ENCODE data around the gene NBAS.
"Not testable (repeated sequence)": the region's sequence is repeated elsewhere in the genome, so short reads cannot be mapped to it uniquely, and the experiment has no call there.

NBAS gene

DNA sequence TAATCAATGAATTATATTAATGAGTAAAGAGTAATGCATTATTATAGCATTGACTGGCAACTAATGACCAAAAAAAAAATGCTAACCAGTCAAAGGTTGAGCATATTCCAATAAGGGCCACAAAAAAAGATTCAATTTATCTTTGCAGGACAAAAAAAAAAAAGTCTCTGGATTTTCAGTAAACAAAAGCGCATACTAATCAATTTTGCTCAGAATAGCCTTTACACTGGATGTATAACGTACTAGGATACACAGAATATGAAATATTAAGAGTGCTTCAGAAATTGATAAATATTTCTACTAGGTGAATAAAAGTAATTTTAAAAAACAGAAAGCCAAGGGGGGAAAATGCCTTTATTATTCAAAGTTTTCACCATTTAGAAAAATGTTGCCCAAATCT lies 74.4 kb downstream of the NBAS start:
- no peak overlapping the region for H3K27ac ChIP-seq

DNA sequence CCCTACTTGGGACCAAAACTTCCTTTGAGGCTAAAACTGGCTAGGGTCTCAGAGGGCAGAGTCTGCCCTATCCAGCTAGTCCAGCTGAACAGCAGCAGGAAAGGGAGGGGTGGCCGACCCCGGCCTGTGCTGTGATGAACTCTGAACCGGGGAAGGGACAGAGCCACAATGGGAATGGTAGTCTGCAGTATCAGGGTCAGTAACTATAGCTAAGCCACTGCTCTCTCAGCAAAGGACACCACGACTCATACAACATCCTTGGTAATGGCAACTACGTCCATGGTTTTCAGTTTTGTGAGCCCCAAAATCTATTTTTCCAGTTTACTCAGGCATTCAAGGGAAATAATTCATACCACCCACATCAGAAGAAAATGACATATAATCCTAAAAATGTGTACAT lies 75.2 kb downstream of the NBAS start:
- DNase-seq (ENCODE audit: low read depth, low spot score) = no peak

More for the DNA sequence above, 74.4 kb downstream of the NBAS start:
- DNase-seq (ENCODE audit: low read depth, low spot score) = no peak

DNA sequence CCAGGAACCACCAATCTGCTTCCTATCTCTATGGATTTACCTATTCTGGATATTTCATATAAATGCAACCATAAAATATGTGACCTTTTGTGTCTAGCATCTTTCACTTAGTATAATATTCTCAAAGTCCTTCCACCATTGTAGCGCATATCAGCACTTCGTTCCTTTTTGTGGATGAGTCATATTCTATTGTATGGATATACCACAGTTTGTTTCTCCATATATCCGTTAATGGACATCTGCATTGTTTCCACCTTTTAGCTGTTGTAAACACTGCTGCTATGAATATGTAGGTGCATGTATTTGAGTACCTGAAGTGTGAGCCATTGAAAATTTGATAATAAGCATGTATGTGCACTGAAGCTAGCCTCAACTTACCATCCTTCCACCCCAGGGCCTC lies 80.1 kb downstream of the NBAS start:
- H3K27ac ChIP-seq = no peak overlapping the region
- no peak for DNase-seq (ENCODE audit: low read depth, low spot score)

More for the DNA sequence above, 75.2 kb downstream of the NBAS start:
- H3K27ac ChIP-seq = no peak overlapping the region

DNA sequence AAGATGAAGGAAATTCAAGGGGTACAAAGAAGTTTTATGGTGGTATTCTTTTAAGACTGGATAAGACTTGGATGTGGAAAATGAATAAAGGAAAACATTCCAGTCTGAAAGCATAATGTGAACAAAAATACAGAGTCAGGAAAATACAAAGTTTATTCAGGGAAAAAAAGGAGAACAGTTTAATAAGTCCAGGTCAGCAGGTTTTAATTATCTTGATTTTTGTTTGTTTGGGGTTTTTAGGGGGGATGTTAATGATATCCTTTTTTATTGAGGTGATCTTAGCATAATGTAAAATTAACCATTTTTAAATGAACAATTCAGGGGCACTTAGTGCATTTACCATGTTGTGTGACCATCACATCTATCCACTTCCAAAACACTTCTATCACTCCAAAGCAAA lies 80.6 kb downstream of the NBAS start:
- no peak for DNase-seq (ENCODE audit: low read depth, low spot score)
- H3K27ac ChIP-seq = no peak overlapping the region

DNA sequence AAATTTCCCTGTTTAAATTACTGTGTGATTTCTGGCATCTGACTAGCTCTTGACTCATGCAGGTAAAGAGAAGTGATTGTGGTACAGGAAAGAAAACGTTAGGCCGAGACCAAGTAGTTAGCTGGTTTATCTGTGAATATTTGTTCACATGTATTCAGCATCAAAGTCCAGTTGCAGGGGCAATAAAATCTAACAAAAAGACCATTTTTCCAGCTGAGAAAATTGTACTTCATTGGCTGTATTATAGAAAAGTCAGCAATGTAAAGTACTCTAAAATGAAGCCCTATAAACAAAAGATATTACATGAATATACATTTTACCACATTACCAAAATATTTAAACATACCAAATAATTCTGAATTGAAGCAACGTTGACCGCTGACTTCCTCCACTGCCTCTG lies 88.3 kb downstream of the NBAS start:
- no peak for DNase-seq (ENCODE audit: low read depth, low spot score)
- H3K27ac ChIP-seq = no peak overlapping the region

DNA sequence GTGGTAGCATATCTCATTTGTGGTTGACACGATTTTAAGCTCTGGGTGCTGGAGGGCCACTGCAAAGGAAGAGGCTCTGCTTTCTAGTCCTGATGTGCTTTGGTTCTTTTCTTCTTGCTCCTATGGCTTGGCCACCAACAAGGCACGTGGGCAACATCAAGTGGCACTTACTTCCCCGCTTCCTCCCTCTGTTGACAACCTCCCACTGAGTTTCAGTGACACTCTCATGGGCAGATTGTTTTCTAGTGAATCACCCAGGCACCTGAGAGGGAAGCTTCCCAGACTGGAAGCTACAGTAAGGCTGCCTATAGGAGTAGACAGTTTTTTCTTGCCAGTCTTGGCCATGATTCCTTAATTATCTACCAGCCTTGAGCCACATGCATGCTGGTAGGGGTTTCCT lies 89.0 kb downstream of the NBAS start:
- H3K27ac ChIP-seq = peak overlapping the region; percentile 9
- no peak for DNase-seq (ENCODE audit: low read depth, low spot score)

DNA sequence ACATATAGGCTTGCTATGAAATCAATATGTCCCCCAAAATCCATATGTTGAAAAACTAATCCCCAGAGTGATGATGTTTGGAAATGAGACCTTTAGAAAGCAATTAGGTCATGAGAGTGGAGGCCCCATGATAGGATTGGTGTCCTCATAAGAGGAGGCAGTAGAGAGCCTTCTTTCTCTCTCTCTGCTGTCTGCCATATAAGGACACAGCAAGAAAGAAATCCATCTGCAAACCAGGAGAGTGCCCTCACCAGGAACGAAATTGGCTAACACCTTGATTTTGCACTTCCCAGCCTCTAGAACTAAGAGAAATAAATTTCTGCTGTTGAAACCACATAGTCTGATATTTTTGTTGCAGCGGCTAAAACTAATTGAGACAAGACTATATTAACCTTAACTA lies 89.5 kb downstream of the NBAS start:
- H3K27ac ChIP-seq = no peak overlapping the region
- no peak for DNase-seq (ENCODE audit: low read depth, low spot score)

DNA sequence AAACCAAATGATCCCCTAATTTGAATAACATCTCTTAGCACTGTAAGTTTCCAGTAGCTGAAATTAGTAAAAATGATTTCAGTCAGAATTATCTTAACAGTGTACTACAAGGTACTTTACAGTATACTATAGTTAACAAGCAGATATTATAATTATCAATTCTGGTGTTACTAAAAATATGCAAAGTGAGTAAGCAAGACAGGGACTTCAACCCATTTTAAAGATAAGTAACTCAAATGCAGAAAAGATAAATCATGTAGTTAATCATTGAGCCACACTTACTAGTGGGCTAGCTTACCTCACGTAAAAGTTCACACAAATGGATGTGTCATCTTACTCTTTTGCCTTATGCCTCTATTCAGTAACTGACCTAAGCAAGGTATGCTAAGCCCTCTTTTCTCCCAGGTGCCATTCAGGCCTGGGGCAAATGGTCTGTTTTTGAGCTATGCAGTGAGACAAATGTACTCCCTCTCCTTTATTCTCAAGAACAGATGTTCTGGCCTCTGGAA lies 101.0 kb downstream of the NBAS start:
- H3K27ac ChIP-seq = no peak overlapping the region
- no peak for DNase-seq (ENCODE audit: low read depth, low spot score)

DNA sequence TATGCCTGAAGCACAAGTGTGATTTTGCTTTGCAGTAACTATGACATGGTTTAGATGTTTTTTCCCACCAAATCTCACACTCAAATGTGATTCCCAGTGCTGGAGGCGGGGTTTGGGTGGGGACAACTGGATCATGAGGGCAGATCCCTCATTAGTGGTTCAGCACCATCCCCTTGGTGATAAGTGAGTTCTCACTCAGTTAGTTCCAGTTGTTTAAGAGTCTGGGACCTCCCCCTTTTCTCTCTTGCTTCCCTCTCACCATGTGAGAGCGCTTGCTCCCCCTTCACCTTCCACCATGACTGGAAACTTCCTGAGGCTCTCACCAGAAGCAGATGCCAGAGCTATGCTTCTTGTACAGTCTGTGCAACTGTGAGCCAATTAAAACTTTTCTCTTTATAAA lies 102.9 kb downstream of the NBAS start:
- DNase-seq (ENCODE audit: low read depth, low spot score) = no peak
- H3K27ac ChIP-seq = no peak overlapping the region

DNA sequence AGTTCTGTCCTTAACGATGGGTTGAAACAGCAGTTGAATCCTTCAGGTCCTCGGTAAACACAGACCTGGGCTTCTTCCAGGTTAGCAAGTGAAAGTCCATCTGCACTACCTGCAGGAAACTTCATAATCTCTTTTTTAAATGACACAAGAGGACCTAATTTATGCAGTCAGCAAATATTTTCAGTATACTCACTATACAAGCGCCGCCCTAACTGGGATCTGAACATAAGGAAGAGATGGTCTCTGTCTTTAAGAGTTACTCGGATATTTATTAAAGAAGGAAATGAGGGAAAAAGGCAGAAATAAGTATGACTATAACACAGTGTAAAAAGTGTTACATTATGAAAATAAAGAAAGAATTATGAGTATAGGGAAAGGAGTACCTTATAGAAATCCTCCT lies 103.3 kb downstream of the NBAS start:
- no peak overlapping the region for H3K27ac ChIP-seq
- no peak for DNase-seq (ENCODE audit: low read depth, low spot score)

DNA sequence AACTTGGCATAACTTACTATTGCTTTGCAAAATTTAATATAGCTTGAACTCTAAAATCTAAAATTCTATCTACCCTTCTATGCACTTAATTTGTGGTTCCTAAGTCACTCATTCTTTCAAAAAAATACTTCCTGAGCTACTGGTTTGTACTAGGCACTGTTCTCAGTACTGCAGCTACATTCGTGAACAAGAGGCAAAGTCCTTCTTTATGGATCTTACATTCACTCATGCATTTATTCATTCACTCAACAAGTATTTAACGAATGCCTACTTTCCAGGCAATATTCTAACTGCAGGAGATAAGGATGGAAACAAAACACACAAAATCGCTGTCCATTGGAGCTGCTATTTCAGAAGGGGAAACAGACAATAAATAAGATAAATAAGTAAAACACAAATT lies 104.8 kb downstream of the NBAS start:
- DNase-seq (ENCODE audit: low read depth, low spot score) = no peak
- no peak overlapping the region for H3K27ac ChIP-seq

DNA sequence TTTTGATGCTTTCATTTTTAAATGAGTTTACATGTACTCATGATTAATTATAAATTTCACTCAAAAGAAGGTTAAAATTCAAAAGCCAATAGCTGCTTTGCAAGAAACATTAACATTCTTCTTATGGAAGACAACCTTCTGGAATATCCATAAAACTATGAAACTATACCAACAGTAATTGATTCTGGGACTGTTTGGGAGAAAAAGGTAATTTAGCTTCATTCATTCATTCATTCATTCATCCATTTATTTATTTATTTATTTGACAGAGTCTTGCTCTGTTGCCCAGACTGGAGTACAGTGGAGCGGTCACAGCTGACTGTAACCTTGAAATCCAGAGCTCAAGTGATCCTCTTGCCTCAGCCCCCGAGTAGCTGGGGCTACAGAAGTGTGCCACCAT lies 110.3 kb downstream of the NBAS start:
- DNase-seq (ENCODE audit: low read depth, low spot score) = no peak
- no peak overlapping the region for H3K27ac ChIP-seq

DNA sequence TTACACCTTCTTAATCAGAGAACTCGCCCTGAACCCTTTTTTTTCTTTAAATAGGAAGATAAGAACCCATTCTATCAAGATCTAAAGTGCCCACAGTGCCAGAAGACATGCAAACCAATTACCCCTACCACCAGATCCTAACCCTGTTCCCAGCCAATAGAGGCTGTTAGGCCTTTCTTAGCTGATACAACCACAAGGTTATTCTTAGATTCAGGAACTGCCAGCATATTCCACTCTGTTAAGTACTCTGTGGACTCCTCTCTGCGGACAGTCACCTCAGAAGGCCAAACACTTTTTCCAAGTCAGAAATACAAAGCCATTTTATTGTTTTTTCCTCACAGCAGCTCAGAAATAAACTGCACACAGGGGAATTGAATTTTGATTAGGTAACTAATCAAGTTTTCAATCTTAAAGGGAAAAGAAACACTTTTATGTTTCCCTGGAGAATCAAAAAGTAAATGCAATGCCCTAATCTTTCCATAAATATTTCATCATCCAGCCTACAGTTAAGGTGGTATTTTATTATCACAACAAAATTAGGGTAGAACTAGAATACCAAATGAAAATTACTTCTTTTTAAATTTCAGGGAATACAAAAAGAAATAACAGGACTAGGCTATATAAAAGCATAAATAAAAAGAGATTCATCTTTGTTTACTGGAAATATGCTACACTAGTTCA lies 111.4 kb downstream of the NBAS start:
- no peak for DNase-seq (ENCODE audit: low read depth, low spot score)
- H3K27ac ChIP-seq = no peak overlapping the region

DNA sequence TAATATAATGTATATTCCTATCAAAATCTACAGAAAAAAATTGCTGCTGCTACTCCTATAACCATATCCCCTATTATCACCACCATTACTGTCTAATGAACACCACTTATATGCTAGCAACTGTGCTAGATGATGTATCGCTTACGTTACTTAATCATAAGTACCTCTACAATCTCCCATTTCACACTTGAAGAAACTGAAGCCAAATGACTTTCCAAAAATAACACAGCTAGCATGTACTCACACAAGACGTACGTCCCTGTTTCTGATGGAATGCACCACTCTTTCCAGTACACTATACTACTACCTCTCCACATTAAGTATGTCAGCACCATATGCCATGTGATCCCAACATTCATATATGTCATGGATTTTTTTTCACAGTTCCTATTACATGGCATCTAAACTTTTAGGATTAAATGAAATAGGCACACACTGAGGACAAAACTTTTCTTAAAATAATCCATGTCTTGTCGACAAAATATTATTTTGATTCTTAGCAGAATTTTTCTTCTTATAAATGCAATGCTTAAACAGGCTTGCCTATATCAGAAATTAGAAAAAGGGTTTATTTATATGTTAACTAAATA lies 112.8 kb downstream of the NBAS start:
- DNase-seq (ENCODE audit: low read depth, low spot score) = no peak
- no peak overlapping the region for H3K27ac ChIP-seq

DNA sequence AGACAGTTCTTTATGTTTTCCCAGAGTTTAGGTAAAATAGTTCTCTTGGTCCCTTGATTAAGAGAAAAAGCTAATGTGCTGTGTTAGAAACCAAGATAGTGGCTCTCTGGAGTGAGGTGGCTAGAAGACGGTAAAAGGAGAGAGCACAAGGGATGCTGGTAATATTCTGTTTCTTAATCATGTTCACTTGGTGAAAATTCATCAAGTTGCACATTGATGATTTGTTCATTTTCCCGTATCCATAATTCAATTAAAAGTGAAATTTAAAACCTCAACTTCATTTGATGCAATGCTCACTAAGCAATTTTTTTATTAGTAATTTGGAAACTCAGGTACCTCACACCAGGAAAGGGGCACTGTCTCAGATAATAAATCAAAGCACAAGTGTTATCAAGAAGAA lies 113.8 kb downstream of the NBAS start:
- no peak for DNase-seq (ENCODE audit: low read depth, low spot score)
- H3K27ac ChIP-seq = no peak overlapping the region

DNA sequence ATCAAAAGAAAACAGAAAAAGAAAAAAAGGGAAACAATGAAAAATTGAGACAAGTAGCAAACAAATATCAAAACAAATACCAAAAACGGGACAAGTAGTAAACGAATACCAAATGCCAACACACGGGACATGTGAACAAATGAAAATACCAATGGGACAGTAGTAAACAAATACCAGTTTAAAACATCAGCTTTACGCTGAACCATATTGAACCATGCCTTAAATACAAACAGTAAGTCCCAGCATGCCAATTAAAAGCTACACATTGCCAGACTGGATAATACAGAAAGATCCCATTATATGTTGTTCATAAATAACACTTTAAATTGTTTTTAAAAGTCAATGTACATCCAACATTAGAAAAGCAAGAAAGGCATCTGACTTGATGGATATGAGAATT lies 114.2 kb downstream of the NBAS start:
- H3K27ac ChIP-seq = no peak overlapping the region
- no peak for DNase-seq (ENCODE audit: low read depth, low spot score)

DNA sequence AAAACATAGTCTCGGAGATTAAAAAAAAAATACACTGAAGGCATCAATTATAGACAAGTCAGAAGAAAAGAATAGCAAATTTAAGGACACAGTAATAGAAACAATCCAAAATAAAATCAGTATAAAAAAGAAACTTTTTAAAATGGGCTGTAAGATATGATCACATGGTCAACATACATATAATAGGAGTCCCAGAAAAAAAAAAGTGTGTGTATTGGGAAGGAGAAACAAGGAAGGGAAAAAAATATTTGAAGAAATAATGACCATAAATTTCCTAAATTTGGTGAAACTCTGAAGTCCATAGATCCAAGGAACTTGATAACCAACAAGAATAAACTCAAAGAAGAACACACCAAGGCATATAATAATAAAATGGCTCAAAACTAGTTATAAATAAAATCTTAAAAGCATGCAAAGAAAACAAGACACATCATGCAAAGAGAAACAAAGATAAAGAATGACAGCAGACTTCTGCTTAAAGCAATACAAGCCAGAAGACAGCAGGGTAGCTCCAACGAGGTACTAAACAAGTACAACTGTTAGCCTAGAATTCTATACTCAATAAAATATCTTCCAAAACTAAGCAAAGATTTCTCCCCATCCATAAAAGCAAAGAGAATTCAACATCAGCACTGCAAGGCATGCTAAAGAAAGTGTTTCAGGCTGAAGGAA lies 115.1 kb downstream of the NBAS start:
- no peak for DNase-seq (ENCODE audit: low read depth, low spot score)
- H3K27ac ChIP-seq = no peak overlapping the region

DNA sequence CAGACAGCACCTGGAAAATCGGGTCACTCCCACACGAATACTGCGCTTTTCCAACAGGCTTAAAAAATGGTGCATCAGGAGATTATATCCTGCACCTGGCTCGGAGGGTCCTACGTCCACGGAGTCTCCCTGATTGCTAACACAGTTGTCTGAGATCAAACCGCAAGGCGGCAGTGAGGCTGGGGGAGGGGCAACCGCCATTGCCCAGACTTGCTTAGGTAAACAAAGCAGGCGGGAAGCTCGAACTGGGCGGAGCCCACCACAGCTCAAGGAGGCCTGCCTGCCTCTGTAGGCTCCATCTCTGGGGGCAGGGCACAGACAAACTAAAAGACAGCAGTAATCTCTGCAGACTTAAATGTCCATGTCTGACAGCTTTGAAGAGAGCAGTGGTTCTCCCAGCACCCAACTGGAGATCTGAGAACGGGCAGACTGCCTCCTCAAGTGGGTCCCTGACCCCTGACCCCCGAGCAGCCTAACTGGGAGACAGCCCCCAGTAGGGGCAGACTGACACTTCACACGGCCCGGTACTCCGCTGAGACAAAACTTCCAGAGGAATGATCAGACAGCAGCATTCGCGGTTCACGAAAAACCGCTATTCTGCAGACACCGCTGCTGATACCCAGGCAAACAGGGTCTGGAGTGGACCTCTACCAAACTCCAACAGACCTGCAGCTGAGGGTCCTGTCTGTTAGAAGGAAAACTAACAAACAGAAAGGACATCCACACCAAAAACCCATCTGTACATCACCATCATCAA lies 121.2 kb downstream of the NBAS start:
- not testable (repeated sequence) for H3K27ac ChIP-seq; DNase-seq (ENCODE audit: low read depth, low spot score)

DNA sequence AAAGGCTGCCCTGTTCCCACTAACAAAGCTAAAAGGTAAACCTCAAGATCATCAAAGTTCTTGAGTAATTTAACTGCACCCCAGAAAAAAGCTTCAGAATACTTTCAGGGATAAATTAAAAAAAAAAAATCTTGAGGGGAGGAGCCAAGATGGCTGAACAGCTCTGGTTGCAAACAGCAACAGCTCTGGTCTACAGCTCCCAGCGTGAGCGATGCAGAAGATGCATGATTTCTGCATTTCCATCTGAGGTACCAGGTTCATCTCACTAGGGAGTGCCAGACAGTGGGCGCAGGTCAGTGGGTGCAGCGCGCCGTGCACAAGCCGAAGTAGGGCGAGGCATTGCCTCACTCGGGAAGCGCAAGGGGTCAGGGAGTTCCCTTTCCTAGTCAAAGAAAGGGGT lies 121.8 kb downstream of the NBAS start:
- not testable (repeated sequence) for H3K27ac ChIP-seq; DNase-seq (ENCODE audit: low read depth, low spot score)

DNA sequence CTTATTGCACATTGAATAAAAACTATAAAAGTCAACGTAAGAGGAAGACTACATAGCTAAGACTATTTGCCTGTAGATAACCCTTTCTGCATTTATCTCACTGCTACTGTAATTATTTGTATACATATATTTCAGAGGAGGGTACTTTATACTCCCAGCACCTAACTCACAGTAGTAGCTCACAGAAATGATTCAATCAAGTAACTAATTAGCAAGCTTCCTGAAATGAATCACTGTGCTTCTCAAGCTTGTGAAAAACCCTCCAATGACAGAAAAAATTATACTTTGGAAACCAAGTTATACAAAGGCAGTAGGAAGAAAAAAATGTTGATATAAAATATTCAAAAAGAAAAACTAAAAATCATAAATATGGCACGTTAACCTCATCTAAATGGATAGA lies 124.9 kb downstream of the NBAS start:
- DNase-seq (ENCODE audit: low read depth, low spot score) = no peak
- H3K27ac ChIP-seq = no peak overlapping the region

DNA sequence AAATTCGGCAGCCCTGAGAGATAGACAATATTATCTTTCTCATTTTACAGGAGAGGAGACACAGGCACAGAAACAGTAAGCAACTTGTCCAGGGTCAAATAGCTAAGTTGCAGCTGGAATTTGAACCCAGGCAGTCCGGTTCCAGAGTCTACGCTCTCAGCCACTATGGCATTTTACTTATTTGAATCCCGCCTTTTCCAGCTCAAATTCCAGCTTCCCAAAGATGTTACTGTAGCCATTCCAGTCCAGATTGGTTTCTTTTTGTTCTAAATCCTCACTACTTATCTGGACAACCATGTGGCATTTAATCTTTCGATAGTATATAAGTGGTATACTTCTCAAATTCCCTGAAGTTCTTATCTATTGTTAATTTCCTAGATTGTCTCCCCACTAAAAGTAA lies 125.7 kb downstream of the NBAS start:
- H3K27ac ChIP-seq = no peak overlapping the region
- DNase-seq (ENCODE audit: low read depth, low spot score) = no peak
